ENCODE data around the gene TRNAU1AP. TPM values are rescaled to one million over a fixed set of nuclear protein-coding genes. Genes with fewer than 3 reads are reported as not detected.
"Not testable (repeated sequence)": the region's sequence is repeated elsewhere in the genome, so short reads cannot be mapped to it uniquely, and the experiment has no call there.

The TRNAU1AP gene
- total RNA-seq, 1 donor: 23.2 TPM

- H3K4me1 ChIP-seq (ENCODE audit: insufficient read depth, low read length): peaks cover 18% of the 10 kb centered on the region
- no peak overlapping the region for H3K4me3 ChIP-seq (ENCODE audit: insufficient read depth, low read length)
- H3K4me2 ChIP-seq (ENCODE audit: insufficient read depth, low read length): no peak overlapping the region
- no peak overlapping the region for H2AFZ ChIP-seq (ENCODE audit: low read length)
- peaks cover 54% of the 10 kb centered on the region for H3K79me2 ChIP-seq (ENCODE audit: insufficient read depth, low read length)
- DNase-seq (ENCODE audit: insufficient read length, low spot score, missing footprints): peak; percentile 47
- peaks cover 9% of the 10 kb centered on the region for H3K36me3 ChIP-seq (ENCODE audit: insufficient read depth, low read length)
- no peaks in the 10 kb centered on the region for H3K9me3 ChIP-seq (ENCODE audit: low read depth, low read length)
- H3K27me3 ChIP-seq (ENCODE audit: insufficient read depth, low read length): no peaks in the 10 kb centered on the region
- TF ChIP-seq CTCF (IDR thresholded peaks at IDR 0.05; ENCODE audit: extremely low read depth, low read depth, low read length): no peak
- no peak overlapping the region for H3K27ac ChIP-seq (ENCODE audit: low read depth, low read length)
- peaks cover 14% of the 10 kb centered on the region for H4K20me1 ChIP-seq (ENCODE audit: insufficient read depth, low read length)
Measured at GRCh38 chr1:28519946-28520725, 32.7 kb upstream of the TRNAU1AP start.

GRCh38 chr1:28520796-28521195 is 32.1 kb upstream of the TRNAU1AP start:
- Histone ChIP-seq H3K4me1 (ENCODE audit: insufficient read depth, low read length) (peaks cover 18% of the 10 kb centered on the region), H3K79me2 (ENCODE audit: insufficient read depth, low read length) (peaks cover 60% of the 10 kb centered on the region), H4K20me1 (ENCODE audit: insufficient read depth, low read length) (peaks cover 14% of the 10 kb centered on the region)
- H3K9me3 ChIP-seq (ENCODE audit: low read depth, low read length); H3K4me3 ChIP-seq (ENCODE audit: insufficient read depth, low read length); DNase-seq (ENCODE audit: insufficient read length, low spot score, missing footprints); H3K27me3 ChIP-seq (ENCODE audit: insufficient read depth, low read length); H3K27ac ChIP-seq (ENCODE audit: low read depth, low read length); H3K36me3 ChIP-seq (ENCODE audit: insufficient read depth, low read length); H3K4me2 ChIP-seq (ENCODE audit: insufficient read depth, low read length); H2AFZ ChIP-seq (ENCODE audit: low read length): not testable (repeated sequence)

- DNase-seq (ENCODE audit: insufficient read length, low spot score, missing footprints): no peak
- no peak overlapping the region for H3K27ac ChIP-seq (ENCODE audit: low read depth, low read length)
- peaks cover 67% of the 10 kb centered on the region for H3K79me2 ChIP-seq (ENCODE audit: insufficient read depth, low read length)
Measured at GRCh38 chr1:28521502-28522164, 31.3 kb upstream of the TRNAU1AP start.

GRCh38 chr1:28522537-28522936 is 30.3 kb upstream of the TRNAU1AP start:
- H3K36me3 ChIP-seq (ENCODE audit: insufficient read depth, low read length); H3K27me3 ChIP-seq (ENCODE audit: insufficient read depth, low read length); H3K4me3 ChIP-seq (ENCODE audit: insufficient read depth, low read length); H2AFZ ChIP-seq (ENCODE audit: low read length); H3K27ac ChIP-seq (ENCODE audit: low read depth, low read length); H4K20me1 ChIP-seq (ENCODE audit: insufficient read depth, low read length); H3K4me2 ChIP-seq (ENCODE audit: insufficient read depth, low read length); DNase-seq (ENCODE audit: insufficient read length, low spot score, missing footprints); H3K9me3 ChIP-seq (ENCODE audit: low read depth, low read length): not testable (repeated sequence)
- peaks cover 74% of the 10 kb centered on the region for H3K79me2 ChIP-seq (ENCODE audit: insufficient read depth, low read length)
- peaks cover 15% of the 10 kb centered on the region for H3K4me1 ChIP-seq (ENCODE audit: insufficient read depth, low read length)

More at GRCh38 chr1:28521502-28522164, 31.3 kb upstream of the TRNAU1AP start:
- Histone ChIP-seq H3K4me3 (ENCODE audit: insufficient read depth, low read length) (no peak overlapping the region), H3K4me2 (ENCODE audit: insufficient read depth, low read length) (no peak overlapping the region), H2AFZ (ENCODE audit: low read length) (no peak overlapping the region), H3K36me3 (ENCODE audit: insufficient read depth, low read length) (peaks cover 9% of the 10 kb centered on the region), H4K20me1 (ENCODE audit: insufficient read depth, low read length) (peaks cover 14% of the 10 kb centered on the region), H3K27me3 (ENCODE audit: insufficient read depth, low read length) (no peaks in the 10 kb centered on the region), H3K9me3 (ENCODE audit: low read depth, low read length) (no peaks in the 10 kb centered on the region), H3K4me1 (ENCODE audit: insufficient read depth, low read length) (peaks cover 18% of the 10 kb centered on the region)
- no peak for TF ChIP-seq CTCF (IDR thresholded peaks at IDR 0.05; ENCODE audit: extremely low read depth, low read depth, low read length)

- H3K36me3 ChIP-seq (ENCODE audit: insufficient read depth, low read length); DNase-seq (ENCODE audit: insufficient read length, low spot score, missing footprints): not testable (repeated sequence)
Measured at GRCh38 chr1:28525002-28525642, 27.8 kb upstream of the TRNAU1AP start.

More at GRCh38 chr1:28525002-28525642, 27.8 kb upstream of the TRNAU1AP start:
- H3K79me2 ChIP-seq (ENCODE audit: insufficient read depth, low read length): peaks cover 65% of the 10 kb centered on the region
- not testable (repeated sequence) for H4K20me1 ChIP-seq (ENCODE audit: insufficient read depth, low read length); H2AFZ ChIP-seq (ENCODE audit: low read length); H3K4me3 ChIP-seq (ENCODE audit: insufficient read depth, low read length); H3K4me2 ChIP-seq (ENCODE audit: insufficient read depth, low read length); H3K9me3 ChIP-seq (ENCODE audit: low read depth, low read length); H3K4me1 ChIP-seq (ENCODE audit: insufficient read depth, low read length); H3K27me3 ChIP-seq (ENCODE audit: insufficient read depth, low read length)
- H3K27ac ChIP-seq (ENCODE audit: low read depth, low read length): peak overlapping the region; percentile 28

Data from osteoblast (primary cell).